A673 (cell line): Measurements from ENCODE around the gene GPX3.

Experiments used
- CTCF ChIP-seq: fragments of 300-800, 200-600 bp; sonication (generic); conservative IDR thresholded peaks from 2 replicates; pipeline ENCODE4 v1.5.1; 2017; ENCODE audit warnings: low read depth, mild to moderate bottlenecking, antibody characterized with exemption, low read length, moderate library complexity, mixed read lengths
- EZH2 ChIP-seq: fragments of 200-600 bp; sonication (generic); IDR thresholded peaks from 2 replicates; pipeline ENCODE4 v1.6.1; 2017; ENCODE audit warnings: borderline replicate concordance, low read depth, mild to moderate bottlenecking, mixed read lengths, antibody characterized with exemption, low read length; ENCODE audit not compliant: poor library complexity, severe bottlenecking

- TF ChIP-seq EZH2 (no peak), CTCF (no peak)
These were observed 2.5 kb upstream of the GPX3 start for GRCh38 chr5:151017897-151018296.
